RWPE2 (cell line): ENCODE results near the gene NFYC.

Experiments used
- ATAC-seq: fragments of 200-7000 bp; cut with Tn5 transposase; 3 replicates; pipeline ENCODE4 v1.9.1; 2021; ENCODE audit warnings: low read depth
- DNase-seq: peaks from one replicate; pipeline ENCODE4 v3.0.0-alpha.2; 2020; ENCODE audit warnings: low spot score
- H3K27ac ChIP-seq: fragments of 450-650 bp; 2 replicates; pipeline ENCODE4 v1.5.1; 2017; ENCODE audit warnings: mild to moderate bottlenecking; ENCODE audit not compliant: poor library complexity, severe bottlenecking
- H3K27me3 ChIP-seq: fragments of 250-450 bp; sonication (Bioruptor Pico); 2 replicates; pipeline ENCODE4 v1.5.1; 2021; ENCODE audit warnings: mild to moderate bottlenecking, moderate library complexity; ENCODE audit not compliant: insufficient read depth, poor library complexity, severe bottlenecking
- H3K36me3 ChIP-seq: fragments of 250-450 bp; sonication (Bioruptor Pico); 2 replicates; pipeline ENCODE4 v1.5.1; 2020; ENCODE audit warnings: low read depth, mild to moderate bottlenecking, moderate library complexity
- H3K4me1 ChIP-seq: fragments of 250-450 bp; sonication (Bioruptor Pico); 2 replicates; pipeline ENCODE4 v1.5.1; 2021; ENCODE audit warnings: mild to moderate bottlenecking, moderate library complexity; ENCODE audit not compliant: insufficient read depth, poor library complexity, severe bottlenecking
- H3K4me3 ChIP-seq: fragments of 250-450 bp; sonication (Bioruptor Pico); 2 replicates; pipeline ENCODE4 v1.5.1; 2021; ENCODE audit warnings: mild to moderate bottlenecking, moderate library complexity; ENCODE audit not compliant: severe bottlenecking
- H3K9me3 ChIP-seq: fragments of 250-450 bp; sonication (Bioruptor Pico); 2 replicates; pipeline ENCODE4 v1.5.1; 2021; ENCODE audit warnings: mild to moderate bottlenecking, moderate library complexity; ENCODE audit not compliant: severe bottlenecking
- TF ChIP-seq, protein P1 (sequence below): fragments of 450-650 bp; IDR thresholded peaks from one replicate; pipeline ENCODE4 v1.5.1; 2017; ENCODE audit warnings: mild to moderate bottlenecking, moderate library complexity; ENCODE audit not compliant: poor library complexity, severe bottlenecking

The NFYC gene

GRCh38 chr1:40676501-40676900, 15.0 kb upstream of the NFYC start:
- TF ChIP-seq, protein P1, sequence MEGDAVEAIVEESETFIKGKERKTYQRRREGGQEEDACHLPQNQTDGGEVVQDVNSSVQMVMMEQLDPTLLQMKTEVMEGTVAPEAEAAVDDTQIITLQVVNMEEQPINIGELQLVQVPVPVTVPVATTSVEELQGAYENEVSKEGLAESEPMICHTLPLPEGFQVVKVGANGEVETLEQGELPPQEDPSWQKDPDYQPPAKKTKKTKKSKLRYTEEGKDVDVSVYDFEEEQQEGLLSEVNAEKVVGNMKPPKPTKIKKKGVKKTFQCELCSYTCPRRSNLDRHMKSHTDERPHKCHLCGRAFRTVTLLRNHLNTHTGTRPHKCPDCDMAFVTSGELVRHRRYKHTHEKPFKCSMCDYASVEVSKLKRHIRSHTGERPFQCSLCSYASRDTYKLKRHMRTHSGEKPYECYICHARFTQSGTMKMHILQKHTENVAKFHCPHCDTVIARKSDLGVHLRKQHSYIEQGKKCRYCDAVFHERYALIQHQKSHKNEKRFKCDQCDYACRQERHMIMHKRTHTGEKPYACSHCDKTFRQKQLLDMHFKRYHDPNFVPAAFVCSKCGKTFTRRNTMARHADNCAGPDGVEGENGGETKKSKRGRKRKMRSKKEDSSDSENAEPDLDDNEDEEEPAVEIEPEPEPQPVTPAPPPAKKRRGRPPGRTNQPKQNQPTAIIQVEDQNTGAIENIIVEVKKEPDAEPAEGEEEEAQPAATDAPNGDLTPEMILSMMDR, result no peak
- Histone ChIP-seq H3K36me3 (no peaks in the 10 kb centered on the region), H3K27me3 (no peaks in the 10 kb centered on the region), H3K4me3 (no peak overlapping the region), H3K4me1 (no peaks in the 10 kb centered on the region), H3K27ac (no peak overlapping the region), H3K9me3 (no peaks in the 10 kb centered on the region)
- DNase-seq, result no peak
- no peak for ATAC-seq

- H3K4me3 ChIP-seq, result no peak overlapping the region
- no peak overlapping the region for H3K27ac ChIP-seq
- ATAC-seq (no peak), DNase-seq (no peak)
- no peaks in the 10 kb centered on the region for H3K4me1 ChIP-seq
- no peaks in the 10 kb centered on the region for H3K36me3 ChIP-seq
- TF ChIP-seq, protein P1, result no peak
- H3K9me3 ChIP-seq, result no peaks in the 10 kb centered on the region
- H3K27me3 ChIP-seq, result no peaks in the 10 kb centered on the region
Measured at GRCh38 chr1:40679165-40679953, 12.1 kb upstream of the NFYC start.

GRCh38 chr1:40684669-40685068, 6.8 kb upstream of the NFYC start:
- H3K36me3 ChIP-seq, result no peaks in the 10 kb centered on the region
- TF ChIP-seq, protein P1, result no peak
- ATAC-seq, result no peak
- no peaks in the 10 kb centered on the region for H3K4me1 ChIP-seq
- DNase-seq, result no peak
- no peak overlapping the region for H3K4me3 ChIP-seq
- H3K9me3 ChIP-seq, result no peaks in the 10 kb centered on the region
- H3K27me3 ChIP-seq, result no peaks in the 10 kb centered on the region
- H3K27ac ChIP-seq, result no peak overlapping the region

DNA sequence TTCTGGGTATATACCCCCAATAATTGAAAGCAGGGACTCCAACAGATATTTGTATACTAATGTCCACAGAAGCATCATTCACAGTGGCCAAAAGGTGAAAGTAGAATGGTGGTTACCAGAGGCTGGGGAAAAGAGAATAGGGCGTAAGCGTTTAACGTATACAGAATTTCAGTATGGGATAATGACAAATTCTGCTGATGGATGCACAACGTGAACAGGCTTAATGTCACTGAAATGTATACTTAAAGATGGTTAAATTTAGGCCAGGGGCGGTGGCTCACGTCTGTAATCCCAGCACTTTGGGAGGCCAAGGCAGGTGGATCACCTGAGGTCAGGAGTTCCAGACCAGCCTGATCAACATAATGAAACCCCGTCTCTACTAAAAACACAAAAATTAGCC, 4.4 kb upstream of the NFYC start:
- ATAC-seq, result no peak
- TF ChIP-seq, protein P1, result no peak
- no peak for DNase-seq
- Histone ChIP-seq H3K4me3 (no peak overlapping the region), H3K27ac (no peak overlapping the region), H3K36me3 (no peaks in the 10 kb centered on the region), H3K4me1 (no peaks in the 10 kb centered on the region), H3K27me3 (no peaks in the 10 kb centered on the region), H3K9me3 (no peaks in the 10 kb centered on the region)

DNA sequence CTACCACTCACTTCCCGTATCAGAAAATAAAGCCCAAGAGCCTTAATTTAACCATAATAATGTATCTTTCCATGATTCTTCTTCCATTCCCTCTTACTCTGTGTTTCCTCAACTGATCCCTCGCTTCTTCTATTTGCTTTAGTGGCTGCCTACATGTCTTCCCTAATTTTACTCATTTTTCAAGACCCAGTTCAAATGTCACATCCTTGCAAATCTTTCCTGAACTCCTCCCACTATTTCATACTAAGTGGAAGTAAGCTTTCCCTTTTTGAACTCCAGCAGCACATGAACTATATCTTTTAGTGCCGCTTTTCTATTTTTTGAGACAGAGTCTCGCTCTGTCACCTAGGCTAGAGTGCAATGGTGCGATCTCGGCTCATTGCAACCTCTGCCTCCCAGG, 3.8 kb upstream of the NFYC start:
- TF ChIP-seq, protein P1, result no peak
- ATAC-seq (no peak), DNase-seq (no peak)
- no peaks in the 10 kb centered on the region for H3K9me3 ChIP-seq
- no peak overlapping the region for H3K27ac ChIP-seq
- H3K4me1 ChIP-seq, result peaks cover under 1% of the 10 kb centered on the region
- H3K36me3 ChIP-seq, result no peaks in the 10 kb centered on the region
- H3K4me3 ChIP-seq, result no peak overlapping the region
- no peaks in the 10 kb centered on the region for H3K27me3 ChIP-seq
